Gastrocnemius medialis (tissue), 4 donors: ENCODE measurements around the gene CFP.

Experiments
- CTCF ChIP-seq, 5 experiments: fragments of 450-650 bp in 3 of 5; fragments of 200-600 bp in 2 of 5; sonication (generic) in 2 of 5; IDR thresholded peaks in 4 of 5; conservative IDR thresholded peaks in 1 of 5; 1 replicate in 4 of 5; 2 replicates in 1 of 5; pipeline ENCODE4 v1.5.1; 2016 to 2019; ENCODE audit warnings: antibody characterized with exemption in 5 of 5, mild to moderate bottlenecking in 3 of 5, moderate library complexity in 3 of 5
- POLR2A ChIP-seq, 2 donors: fragments of 450-650 bp; IDR thresholded peaks; one replicate each; pipeline ENCODE4 v1.6.1; 2017; ENCODE audit warnings: antibody characterized with exemption in 2 of 2, mild to moderate bottlenecking in 2 of 2, moderate library complexity in 2 of 2

- TF ChIP-seq CTCF (IDR thresholded peaks at IDR 0.05 in 4 of 5, conservative IDR thresholded peaks at IDR 0.05 in 1 of 5) (no peak), POLR2A (IDR thresholded peaks at IDR 0.05) (no peak)
These were observed at the start of gene CFP for GRCh38 chrX:47629419-47630200.
